Spleen (tissue), 7 donors: ENCODE measurements around the gene MAN1C1.

Source experiments
- POLR2A ChIP-seq, 3 donors: fragments of 450-650 bp; IDR thresholded peaks; one replicate each; pipeline ENCODE4 v1.5.1; 2017; ENCODE audit warnings: antibody characterized with exemption in 3 of 3, mild to moderate bottlenecking in 1 of 3
- POLR2AphosphoS5 ChIP-seq, 3 donors: sonication (generic); formaldehyde crosslinking; IDR thresholded peaks; one replicate each; pipeline ENCODE4 v1.5.1; 2017; ENCODE audit warnings: antibody characterized with exemption in 3 of 3
- TF ChIP-seq, protein P1 (sequence below), 11 experiments: fragments of 200-600 bp in 7 of 11; fragments of 450-650 bp in 4 of 11; sonication (generic) in 4 of 11; IDR thresholded peaks in 8 of 11; conservative IDR thresholded peaks in 3 of 11; 1 replicate in 7 of 11; 2 replicates in 4 of 11; pipeline versions ENCODE4 v1.4.0 to v1.8.0; 2016 to 2021; ENCODE audit warnings: antibody characterized with exemption in 11 of 11, inconsistent platforms in 4 of 11, mild to moderate bottlenecking in 1 of 11
- donor health status: DM: no; HTN: no; CAD: no; lungs with moderate emphysema.
- donor health status: DM: no; HTN: no; CAD: no.
- donor health status: DM: no; HTN: no; CAD: no.

DNA sequence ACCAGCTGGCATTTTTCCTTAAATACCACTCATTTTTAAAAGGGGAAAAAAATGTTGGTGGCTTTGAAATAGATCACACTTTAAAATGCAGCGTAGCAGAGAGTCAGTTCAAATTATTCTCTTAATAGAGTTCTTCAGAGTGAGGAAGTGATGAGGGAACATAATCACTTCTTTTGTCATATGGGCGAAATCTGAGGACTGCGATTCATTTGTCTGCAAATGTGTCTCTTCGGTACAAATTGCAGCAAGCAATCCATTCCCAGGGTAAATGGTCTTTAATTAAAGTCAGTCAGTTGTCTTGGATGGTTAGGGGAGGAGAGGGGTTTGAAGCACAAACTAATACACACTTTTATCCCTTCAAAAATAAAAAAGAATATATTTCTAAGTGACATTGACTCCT is 97.4 kb downstream of the MAN1C1 start:
- TF ChIP-seq, protein P1, sequence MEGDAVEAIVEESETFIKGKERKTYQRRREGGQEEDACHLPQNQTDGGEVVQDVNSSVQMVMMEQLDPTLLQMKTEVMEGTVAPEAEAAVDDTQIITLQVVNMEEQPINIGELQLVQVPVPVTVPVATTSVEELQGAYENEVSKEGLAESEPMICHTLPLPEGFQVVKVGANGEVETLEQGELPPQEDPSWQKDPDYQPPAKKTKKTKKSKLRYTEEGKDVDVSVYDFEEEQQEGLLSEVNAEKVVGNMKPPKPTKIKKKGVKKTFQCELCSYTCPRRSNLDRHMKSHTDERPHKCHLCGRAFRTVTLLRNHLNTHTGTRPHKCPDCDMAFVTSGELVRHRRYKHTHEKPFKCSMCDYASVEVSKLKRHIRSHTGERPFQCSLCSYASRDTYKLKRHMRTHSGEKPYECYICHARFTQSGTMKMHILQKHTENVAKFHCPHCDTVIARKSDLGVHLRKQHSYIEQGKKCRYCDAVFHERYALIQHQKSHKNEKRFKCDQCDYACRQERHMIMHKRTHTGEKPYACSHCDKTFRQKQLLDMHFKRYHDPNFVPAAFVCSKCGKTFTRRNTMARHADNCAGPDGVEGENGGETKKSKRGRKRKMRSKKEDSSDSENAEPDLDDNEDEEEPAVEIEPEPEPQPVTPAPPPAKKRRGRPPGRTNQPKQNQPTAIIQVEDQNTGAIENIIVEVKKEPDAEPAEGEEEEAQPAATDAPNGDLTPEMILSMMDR (IDR thresholded peaks at IDR 0.05 in 8 of 11, conservative IDR thresholded peaks at IDR 0.05 in 3 of 11), result no peak
- TF ChIP-seq POLR2A (IDR thresholded peaks at IDR 0.05) (no peak), POLR2AphosphoS5 (IDR thresholded peaks at IDR 0.05) (no peak)
